ENCODE measurements around the gene PPP1R27. TPM values are rescaled to one million over a fixed set of nuclear protein-coding genes. Genes with fewer than 3 reads are reported as not detected.

PPP1R27 gene
- total RNA-seq, 2 donors from 2014 or later: not detected

- DNase-seq (ENCODE audit: low spot score) (peak; percentile 80), ATAC-seq (ENCODE audit: insufficient number of reproducible peaks, low FRiP score, low read depth) (peak; percentile 7)
- Histone ChIP-seq H3K4me1 (ENCODE audit: control insufficient read depth in 1 of 2, low read depth in 2 of 2) (peaks cover 20 to 40% of the 10 kb centered on the region in 2 donors), H3K4me3 (peak overlapping the region; percentile 95), H3K9me3 (no peaks in the 10 kb centered on the region), H3K27ac (peak overlapping the region; percentile 98 to 99), H3K27me3 (replicated peaks; ENCODE audit: insufficient read depth) (no peaks in the 10 kb centered on the region), H3K36me3 (peaks cover 15% of the 10 kb centered on the region)
- TF ChIP-seq CTCF (IDR thresholded peaks at IDR 0.05): peak; percentile 10
These were observed 36.8 kb upstream of the PPP1R27 start for GRCh38 chr17:81871387-81872230.

GRCh38 chr17:81870981-81871386 lies 36.1 kb upstream of the PPP1R27 start, which contains the start of gene ARHGDIA:
Gene ARHGDIA (minus strand): TSS chr17:81871337. CDS start chr17:81869930, 1,407 bp downstream.
- no peaks in the 10 kb centered on the region for H3K27me3 ChIP-seq (replicated peaks; ENCODE audit: insufficient read depth)
- peak; percentile 63 for ATAC-seq (ENCODE audit: insufficient number of reproducible peaks, low FRiP score, low read depth)
- peaks cover 20 to 40% of the 10 kb centered on the region in 2 donors for H3K4me1 ChIP-seq (ENCODE audit: control insufficient read depth in 1 of 2, low read depth in 2 of 2)
- peak within 1 kb of the TSS; percentile 95 for H3K4me3 ChIP-seq
- peak within 1 kb of the TSS; percentile 98 to 99 for H3K27ac ChIP-seq
- H3K9me3 ChIP-seq: no peaks in the 10 kb centered on the region
- DNase-seq (ENCODE audit: low spot score): no peak
- no peak for TF ChIP-seq CTCF (IDR thresholded peaks at IDR 0.05)
- peaks cover 15% of the 10 kb centered on the region for H3K36me3 ChIP-seq

- H3K4me1 ChIP-seq (ENCODE audit: control insufficient read depth in 1 of 2, low read depth in 2 of 2): peaks cover 20 to 40% of the 10 kb centered on the region in 2 donors
- ATAC-seq (ENCODE audit: insufficient number of reproducible peaks, low FRiP score, low read depth): no peak
These were observed 35.5 kb upstream of the PPP1R27 start for GRCh38 chr17:81870131-81870980.

GRCh38 chr17:81869221-81870130 lies 34.6 kb upstream of the PPP1R27 start:
- H3K9me3 ChIP-seq: no peaks in the 10 kb centered on the region
- peaks cover 15% of the 10 kb centered on the region for H3K36me3 ChIP-seq
- peaks cover 20 to 40% of the 10 kb centered on the region in 2 donors for H3K4me1 ChIP-seq (ENCODE audit: control insufficient read depth in 1 of 2, low read depth in 2 of 2)
- TF ChIP-seq CTCF (IDR thresholded peaks at IDR 0.05): peak; percentile 92
- no peaks in the 10 kb centered on the region for H3K27me3 ChIP-seq (replicated peaks; ENCODE audit: insufficient read depth)
- peak overlapping the region; percentile 92 to 95 for H3K27ac ChIP-seq
- H3K4me3 ChIP-seq: peak overlapping the region; percentile 95
- DNase-seq (ENCODE audit: low spot score): no peak
- ATAC-seq (ENCODE audit: insufficient number of reproducible peaks, low FRiP score, low read depth): no peak

More at GRCh38 chr17:81870131-81870980, 35.5 kb upstream of the PPP1R27 start:
- Histone ChIP-seq H3K27me3 (replicated peaks; ENCODE audit: insufficient read depth) (no peaks in the 10 kb centered on the region), H3K27ac (peak overlapping the region; percentile 92 to 95), H3K4me3 (peak overlapping the region; percentile 95), H3K9me3 (no peaks in the 10 kb centered on the region), H3K36me3 (peaks cover 15% of the 10 kb centered on the region)
- no peak for TF ChIP-seq CTCF (IDR thresholded peaks at IDR 0.05)
- no peak for DNase-seq (ENCODE audit: low spot score)

All from thoracic aorta (tissue), 2 donors.